Peyer's patch (tissue), 4 donors: ENCODE measurements around the gene ASB1.

Experiments used
- POLR2A ChIP-seq, 2 donors: fragments of 450-650 bp; IDR thresholded peaks; one replicate each; pipeline ENCODE4 v1.5.1; 2017; ENCODE audit warnings: antibody characterized with exemption in 2 of 2, mild to moderate bottlenecking in 2 of 2, moderate library complexity in 2 of 2
- TF ChIP-seq, protein P1 (sequence below), 6 experiments: fragments of 450-650 bp in 4 of 6; fragments of 200-600 bp in 2 of 6; sonication (generic) in 1 of 6; IDR thresholded peaks; one replicate each; pipeline ENCODE4 v1.5.1; 2017 to 2019; ENCODE audit warnings: antibody characterized with exemption in 6 of 6, mild to moderate bottlenecking in 3 of 6, moderate library complexity in 1 of 6

DNA sequence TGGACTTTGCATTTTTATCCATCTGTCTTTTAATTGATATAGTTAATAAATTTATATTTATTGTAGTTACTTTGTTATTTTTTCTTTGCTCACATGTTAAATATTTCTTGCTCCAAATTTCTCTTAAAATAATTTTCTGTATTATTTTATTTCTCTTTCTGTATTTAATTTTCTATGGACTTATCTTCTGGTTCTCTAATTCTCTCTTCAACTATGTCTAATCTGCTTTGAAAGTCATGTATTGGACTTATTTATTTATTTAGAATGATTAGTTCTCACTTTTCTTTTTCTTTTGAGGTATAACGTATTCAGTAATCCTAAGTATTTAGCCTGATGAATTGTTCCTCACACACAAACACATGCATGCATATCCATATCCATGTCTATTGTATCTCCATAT, 53.1 kb downstream of the ASB1 start:
- TF ChIP-seq, protein P1, sequence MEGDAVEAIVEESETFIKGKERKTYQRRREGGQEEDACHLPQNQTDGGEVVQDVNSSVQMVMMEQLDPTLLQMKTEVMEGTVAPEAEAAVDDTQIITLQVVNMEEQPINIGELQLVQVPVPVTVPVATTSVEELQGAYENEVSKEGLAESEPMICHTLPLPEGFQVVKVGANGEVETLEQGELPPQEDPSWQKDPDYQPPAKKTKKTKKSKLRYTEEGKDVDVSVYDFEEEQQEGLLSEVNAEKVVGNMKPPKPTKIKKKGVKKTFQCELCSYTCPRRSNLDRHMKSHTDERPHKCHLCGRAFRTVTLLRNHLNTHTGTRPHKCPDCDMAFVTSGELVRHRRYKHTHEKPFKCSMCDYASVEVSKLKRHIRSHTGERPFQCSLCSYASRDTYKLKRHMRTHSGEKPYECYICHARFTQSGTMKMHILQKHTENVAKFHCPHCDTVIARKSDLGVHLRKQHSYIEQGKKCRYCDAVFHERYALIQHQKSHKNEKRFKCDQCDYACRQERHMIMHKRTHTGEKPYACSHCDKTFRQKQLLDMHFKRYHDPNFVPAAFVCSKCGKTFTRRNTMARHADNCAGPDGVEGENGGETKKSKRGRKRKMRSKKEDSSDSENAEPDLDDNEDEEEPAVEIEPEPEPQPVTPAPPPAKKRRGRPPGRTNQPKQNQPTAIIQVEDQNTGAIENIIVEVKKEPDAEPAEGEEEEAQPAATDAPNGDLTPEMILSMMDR (IDR thresholded peaks at IDR 0.05): no peak
- TF ChIP-seq POLR2A (IDR thresholded peaks at IDR 0.05): no peak
